Subcutaneous abdominal adipose tissue (tissue), 5 donors: ENCODE data around the gene PSMD5.

Source experiments
- H3K27ac ChIP-seq: one replicate; pipeline ENCODE4 v1.7.0; 2013; ENCODE audit warnings: low read depth, mild to moderate bottlenecking, inconsistent platforms, low read length, moderate library complexity
- H3K27me3 ChIP-seq, 5 donors: one replicate each; pipeline ENCODE4 v1.7.0; 2013; ENCODE audit warnings: low read length in 5 of 5, inconsistent platforms in 1 of 5; ENCODE audit not compliant: control insufficient read depth in 5 of 5, insufficient read depth in 4 of 5
- H3K36me3 ChIP-seq, 5 donors: one replicate each; pipeline ENCODE4 v1.7.0; 2013; ENCODE audit warnings: low read length in 5 of 5; ENCODE audit not compliant: control insufficient read depth in 5 of 5, insufficient read depth in 5 of 5
- H3K4me1 ChIP-seq, 5 donors: one replicate each; pipeline ENCODE4 v1.7.0; 2013; ENCODE audit warnings: low read length in 5 of 5, mild to moderate bottlenecking in 3 of 5, moderate library complexity in 1 of 5; ENCODE audit not compliant: control insufficient read depth in 5 of 5, insufficient read depth in 5 of 5
- H3K4me3 ChIP-seq, 5 donors: one replicate each; pipeline ENCODE4 v1.7.0; 2013; ENCODE audit warnings: low read length in 5 of 5, low read depth in 1 of 5
- H3K9ac ChIP-seq, 5 donors: one replicate each; pipeline ENCODE4 v1.7.0; 2013; ENCODE audit warnings: low read length in 5 of 5, mild to moderate bottlenecking in 4 of 5, moderate library complexity in 3 of 5
- H3K9me3 ChIP-seq, 5 donors: one replicate each; pipeline ENCODE4 v1.7.0; 2013; ENCODE audit warnings: low read length in 5 of 5; ENCODE audit not compliant: control insufficient read depth in 5 of 5
- donor health status: healthy.
- donor health status: healthy.
- donor health status: healthy.
- donor health status: healthy.
- donor health status: healthy.

Gene PSMD5

DNA sequence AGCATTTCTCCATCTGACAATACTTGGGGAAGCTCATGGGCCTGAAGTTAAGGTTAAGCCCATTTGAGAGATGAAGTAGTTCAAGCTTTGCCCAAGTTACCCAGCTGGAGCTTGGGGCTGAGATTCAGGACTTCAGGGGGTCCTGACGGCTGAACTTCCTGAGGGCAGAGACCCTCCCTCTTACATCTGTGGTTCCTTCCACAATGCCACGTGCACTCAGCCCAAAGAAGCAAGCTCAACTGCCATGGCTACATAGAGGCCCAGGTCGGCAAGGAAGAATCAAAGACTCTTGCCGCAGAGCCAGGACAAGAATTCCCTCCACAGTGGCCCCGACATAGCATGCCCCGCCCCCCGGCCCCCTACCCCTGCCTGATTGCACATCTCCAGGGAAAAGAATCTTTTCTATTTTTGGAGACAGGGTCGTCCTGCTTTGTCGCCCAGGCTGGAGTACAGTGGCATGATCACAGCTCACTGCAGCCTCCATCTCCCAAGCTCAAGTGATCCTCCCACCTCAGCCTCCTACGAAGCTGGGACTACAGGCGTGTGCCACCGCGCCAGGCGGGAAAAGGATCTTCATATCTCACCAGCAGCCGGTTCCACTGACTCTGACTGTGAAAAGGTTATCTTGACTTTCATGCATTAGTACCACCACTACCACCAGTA is 25.1 kb upstream of the PSMD5 start:
- peak overlapping the region; percentile 49 to 84 (median 63) for H3K4me3 ChIP-seq
- H3K9me3 ChIP-seq, result no peaks in the 10 kb centered on the region
- peak overlapping the region; percentile 79 for H3K27ac ChIP-seq
- H3K27me3 ChIP-seq, result no peaks in the 10 kb centered on the region
- H3K4me1 ChIP-seq, result peaks cover 7 to 37% (median 28%) of the 10 kb centered on the region in 5 donors
- peaks cover 0 to 18% (median 5%) of the 10 kb centered on the region in 5 donors for H3K36me3 ChIP-seq
- peak overlapping the region in 2 of 5 donors; percentile 63 to 73 for H3K9ac ChIP-seq

- no peaks in the 10 kb centered on the region for H3K9me3 ChIP-seq
- no peaks in the 10 kb centered on the region for H3K27me3 ChIP-seq
- peaks cover 0 to 29% (median 14%) of the 10 kb centered on the region in 5 donors for H3K36me3 ChIP-seq
- H3K9ac ChIP-seq, result no peak overlapping the region
- H3K4me3 ChIP-seq, result no peak overlapping the region
- peaks cover 7 to 37% (median 28%) of the 10 kb centered on the region in 5 donors for H3K4me1 ChIP-seq
- H3K27ac ChIP-seq, result no peak overlapping the region
Measured at GRCh38 chr9:120866651-120867050, 23.9 kb upstream of the PSMD5 start.

DNA sequence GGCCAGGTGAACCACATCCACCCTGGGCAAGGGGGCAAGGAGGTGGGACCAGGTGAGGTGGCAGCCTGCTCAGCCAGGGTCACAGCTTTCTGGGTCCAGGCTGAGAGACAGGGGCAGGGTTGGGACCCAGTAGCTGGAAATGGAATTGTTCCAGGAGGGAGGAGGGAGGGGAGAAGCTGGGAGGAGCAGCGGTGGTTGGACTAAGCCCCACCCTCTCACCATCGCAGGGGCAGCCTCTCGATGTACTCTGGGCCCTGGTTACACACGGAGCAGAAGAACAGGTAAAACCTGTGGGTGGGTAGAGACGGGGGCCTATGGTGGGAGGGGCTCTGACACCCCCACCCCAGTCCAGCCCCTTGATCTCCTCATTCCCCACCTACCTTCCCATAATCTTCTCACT is 23.1 kb upstream of the PSMD5 start:
- H3K27me3 ChIP-seq, result no peaks in the 10 kb centered on the region
- peaks cover 7 to 37% (median 28%) of the 10 kb centered on the region in 5 donors for H3K4me1 ChIP-seq
- peaks cover 0 to 37% (median 20%) of the 10 kb centered on the region in 5 donors for H3K36me3 ChIP-seq
- no peaks in the 10 kb centered on the region for H3K9me3 ChIP-seq
- H3K27ac ChIP-seq, result no peak overlapping the region
- H3K4me3 ChIP-seq, result no peak overlapping the region
- H3K9ac ChIP-seq, result peak overlapping the region in 1 of 5 donors; percentile 18

GRCh38 chr9:120865176-120865575 is 22.5 kb upstream of the PSMD5 start:
- Histone ChIP-seq H3K27ac (no peak overlapping the region), H3K36me3 (peaks cover 0 to 44% (median 25%) of the 10 kb centered on the region in 5 donors), H3K9me3 (no peaks in the 10 kb centered on the region), H3K4me1 (peaks cover 7 to 37% (median 28%) of the 10 kb centered on the region in 5 donors), H3K9ac (peak overlapping the region in 1 of 5 donors; percentile 26), H3K27me3 (no peaks in the 10 kb centered on the region), H3K4me3 (no peak overlapping the region)

DNA sequence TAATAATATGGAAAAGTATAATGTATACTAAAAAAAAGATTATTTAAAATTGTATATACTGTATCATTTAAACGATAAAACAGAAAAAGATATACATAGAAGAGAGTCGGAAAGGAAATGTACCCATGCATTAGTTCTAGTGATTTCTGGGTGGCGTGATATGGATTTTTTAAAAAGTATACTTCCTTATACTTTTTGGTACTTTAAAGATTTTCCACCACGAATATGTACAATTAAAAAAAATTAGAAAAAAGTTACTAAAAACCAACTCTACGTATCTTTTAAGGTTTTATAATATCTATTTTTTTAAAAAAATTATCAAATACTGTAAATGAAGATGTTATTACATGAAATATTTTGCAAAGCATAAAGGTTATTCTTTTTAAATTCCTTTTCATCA is 22.0 kb upstream of the PSMD5 start:
- H3K4me1 ChIP-seq, result peaks cover 7 to 35% (median 27%) of the 10 kb centered on the region in 5 donors
- peaks cover 0 to 48% (median 29%) of the 10 kb centered on the region in 5 donors for H3K36me3 ChIP-seq
- H3K9ac ChIP-seq, result no peak overlapping the region
- H3K4me3 ChIP-seq, result no peak overlapping the region
- H3K27ac ChIP-seq, result no peak overlapping the region
- H3K27me3 ChIP-seq, result no peaks in the 10 kb centered on the region
- H3K9me3 ChIP-seq, result no peaks in the 10 kb centered on the region

DNA sequence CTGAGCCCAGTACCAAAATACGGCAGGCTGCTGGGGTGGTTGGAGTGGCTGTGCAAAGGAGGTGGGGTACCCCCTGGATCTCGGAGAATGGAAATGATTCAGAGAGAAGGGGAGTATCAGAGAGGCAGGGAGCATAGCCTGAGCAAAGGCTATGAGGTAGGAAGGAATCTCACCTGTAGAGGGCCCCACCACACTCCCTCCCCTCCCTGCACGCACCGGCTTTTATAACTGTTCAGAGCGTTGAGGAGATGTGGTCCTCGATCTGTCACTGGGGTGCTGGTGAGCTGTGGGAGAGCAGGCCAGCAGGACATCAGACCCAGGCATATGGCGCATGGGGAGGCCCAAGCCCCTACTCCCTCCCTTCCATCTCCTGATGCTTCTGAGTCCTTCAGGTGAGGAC is 21.1 kb upstream of the PSMD5 start:
- Histone ChIP-seq H3K9ac (no peak overlapping the region), H3K27me3 (no peaks in the 10 kb centered on the region), H3K36me3 (peaks cover 0 to 53% (median 33%) of the 10 kb centered on the region in 5 donors), H3K4me3 (no peak overlapping the region), H3K4me1 (peaks cover 7 to 27% (median 21%) of the 10 kb centered on the region in 5 donors), H3K27ac (no peak overlapping the region), H3K9me3 (no peaks in the 10 kb centered on the region)

DNA sequence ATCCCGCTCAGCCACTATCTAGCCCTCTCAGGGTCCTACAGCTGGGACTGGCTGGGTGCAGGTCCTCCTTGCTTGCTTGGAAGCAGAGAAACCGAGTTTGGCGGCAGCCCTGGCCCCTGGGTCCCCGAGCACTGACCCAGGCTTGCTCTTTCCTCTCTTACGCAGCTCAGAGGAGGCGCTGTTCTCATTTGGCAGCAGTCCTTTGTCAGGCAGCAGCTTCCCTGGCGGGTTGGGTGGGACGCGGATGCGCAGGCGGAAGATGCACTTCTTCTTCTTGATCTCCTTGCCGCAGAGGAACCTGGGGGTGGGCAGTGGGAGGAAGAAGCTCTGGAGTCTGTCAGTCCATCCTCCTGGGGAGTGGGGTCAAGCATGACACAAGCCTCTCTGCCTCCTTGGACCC is 19.7 kb upstream of the PSMD5 start:
- H3K9ac ChIP-seq, result no peak overlapping the region
- no peak overlapping the region for H3K27ac ChIP-seq
- H3K36me3 ChIP-seq, result peaks cover 0 to 66% (median 46%) of the 10 kb centered on the region in 5 donors
- H3K4me3 ChIP-seq, result no peak overlapping the region
- H3K27me3 ChIP-seq, result no peaks in the 10 kb centered on the region
- no peaks in the 10 kb centered on the region for H3K9me3 ChIP-seq
- peaks cover 3 to 20% (median 19%) of the 10 kb centered on the region in 5 donors for H3K4me1 ChIP-seq

DNA sequence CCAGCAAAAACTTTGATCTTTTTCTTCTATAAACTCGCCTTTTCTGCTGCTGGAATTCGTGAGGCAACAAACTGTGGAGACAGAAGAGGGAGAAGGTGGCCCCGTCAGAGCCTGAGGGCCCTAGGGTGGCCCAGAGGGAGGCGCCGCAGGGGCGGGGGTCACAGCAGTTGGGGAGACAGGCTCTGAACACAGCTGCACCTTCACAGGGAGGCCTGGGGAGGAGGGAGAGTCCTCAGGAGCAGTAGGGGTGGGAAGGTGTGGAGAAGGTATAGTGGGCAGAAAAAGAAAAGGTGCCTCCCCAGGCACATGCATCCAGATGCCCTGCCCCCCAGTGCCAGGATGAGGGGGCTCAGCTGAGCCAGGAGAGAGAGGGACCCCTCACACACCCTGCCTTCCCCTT is 19.2 kb upstream of the PSMD5 start:
- Histone ChIP-seq H3K4me3 (no peak overlapping the region), H3K9me3 (no peaks in the 10 kb centered on the region), H3K36me3 (peaks cover 0 to 71% (median 50%) of the 10 kb centered on the region in 5 donors), H3K27me3 (no peaks in the 10 kb centered on the region), H3K9ac (no peak overlapping the region), H3K4me1 (peaks cover 3 to 20% (median 19%) of the 10 kb centered on the region in 5 donors), H3K27ac (no peak overlapping the region)

DNA sequence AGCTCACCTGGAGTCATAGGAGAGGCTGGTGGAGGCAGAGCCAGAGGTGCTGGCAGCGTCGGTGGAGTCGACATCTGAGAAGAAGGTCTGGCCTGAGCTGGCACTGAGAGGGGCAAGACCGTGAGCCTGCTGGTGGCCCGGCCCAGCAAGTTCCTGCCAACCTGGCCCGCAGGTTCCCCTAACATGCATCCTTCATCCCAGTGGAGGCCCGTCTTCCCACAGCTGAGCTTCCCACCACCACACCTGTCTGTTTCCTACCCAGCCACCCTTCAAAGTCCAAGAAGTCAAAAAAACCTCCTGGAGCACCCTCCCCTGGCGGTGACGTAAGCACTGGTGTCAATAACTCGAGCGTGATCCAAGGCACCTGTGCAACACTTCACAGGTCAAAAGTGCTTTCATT is 17.4 kb upstream of the PSMD5 start:
- Histone ChIP-seq H3K36me3 (peaks cover 0 to 69% (median 50%) of the 10 kb centered on the region in 5 donors), H3K4me1 (peaks cover under 1 to 2% (median 1%) of the 10 kb centered on the region in 5 donors), H3K4me3 (no peak overlapping the region), H3K9ac (no peak overlapping the region), H3K27me3 (no peaks in the 10 kb centered on the region), H3K9me3 (no peaks in the 10 kb centered on the region), H3K27ac (no peak overlapping the region)

DNA sequence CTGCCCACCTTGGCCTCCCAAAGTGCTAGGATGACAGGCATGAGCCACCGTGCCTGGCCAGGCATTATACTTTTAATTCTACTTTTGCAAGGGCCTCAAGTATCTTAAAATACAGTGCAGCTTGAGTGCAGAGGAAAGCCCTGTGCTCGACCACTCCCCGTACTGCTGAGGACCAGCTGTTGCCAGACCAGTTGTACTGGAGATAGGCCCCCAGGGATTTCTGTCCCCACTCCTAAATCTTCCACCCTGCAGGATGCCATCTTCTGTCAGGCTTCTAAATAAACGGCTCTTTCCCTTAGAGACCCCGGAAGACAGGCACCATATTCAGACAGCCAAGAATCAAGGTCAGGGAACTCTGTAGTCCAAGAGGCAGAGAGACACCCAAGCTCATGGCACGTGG is 16.6 kb upstream of the PSMD5 start:
- H3K4me3 ChIP-seq, result no peak overlapping the region
- H3K9ac ChIP-seq, result no peak overlapping the region
- no peaks in the 10 kb centered on the region for H3K9me3 ChIP-seq
- no peaks in the 10 kb centered on the region for H3K27me3 ChIP-seq
- H3K36me3 ChIP-seq, result peaks cover 0 to 69% (median 50%) of the 10 kb centered on the region in 5 donors
- no peak overlapping the region for H3K27ac ChIP-seq
- H3K4me1 ChIP-seq, result no peaks in the 10 kb centered on the region
